ENCODE results near the gene ATXN7L1.
A peak's percentile ranks its signal among the peaks of the same experiment; 100 is the strongest.

Gene ATXN7L1

GRCh38 chr7:105788356-105788755, 88.0 kb downstream of the ATXN7L1 start:
- Histone ChIP-seq H3K27me3 (replicated peaks) (no peaks in the 10 kb centered on the region), H3K36me3 (replicated peaks) (no peaks in the 10 kb centered on the region), H3K27ac (no peak overlapping the region), H3K4me3 (ENCODE audit: low read depth, low read length) (no peak overlapping the region)
- in situ Hi-C loops (cut with HindIII; ENCODE audit: low pct_ligation_motif_present, low sequenced_read_pairs) = no loop called here
- no peak for TF ChIP-seq CTCF (IDR thresholded peaks at IDR 0.05; ENCODE audit: low read depth, low read length, missing control alignments)
- no peak for DNase-seq

GRCh38 chr7:105787793-105788192, 88.6 kb downstream of the ATXN7L1 start:
- no peak for TF ChIP-seq CTCF (IDR thresholded peaks at IDR 0.05; ENCODE audit: low read depth, low read length, missing control alignments)
- DNase-seq = no peak
- Histone ChIP-seq H3K27me3 (replicated peaks) (no peaks in the 10 kb centered on the region), H3K27ac (no peak overlapping the region), H3K4me3 (ENCODE audit: low read depth, low read length) (no peak overlapping the region), H3K36me3 (replicated peaks) (no peaks in the 10 kb centered on the region)
- in situ Hi-C loops (cut with HindIII; ENCODE audit: low pct_ligation_motif_present, low sequenced_read_pairs) = no loop called here

- Histone ChIP-seq H3K36me3 (replicated peaks) (no peaks in the 10 kb centered on the region), H3K27ac (no peak overlapping the region), H3K27me3 (replicated peaks) (no peaks in the 10 kb centered on the region), H3K4me3 (ENCODE audit: low read depth, low read length) (no peak overlapping the region)
- in situ Hi-C loops (cut with HindIII; ENCODE audit: low pct_ligation_motif_present, low sequenced_read_pairs) = no loop called here
- no peak for DNase-seq
- no peak for TF ChIP-seq CTCF (IDR thresholded peaks at IDR 0.05; ENCODE audit: low read depth, low read length, missing control alignments)
Measured at GRCh38 chr7:105786520-105787470, 89.6 kb downstream of the ATXN7L1 start.

- Histone ChIP-seq H3K27ac (peak overlapping the region; percentile 63), H3K27me3 (replicated peaks) (no peaks in the 10 kb centered on the region), H3K36me3 (replicated peaks) (no peaks in the 10 kb centered on the region), H3K4me3 (ENCODE audit: low read depth, low read length) (no peak overlapping the region)
- TF ChIP-seq CTCF (IDR thresholded peaks at IDR 0.05; ENCODE audit: low read depth, low read length, missing control alignments) = no peak
- in situ Hi-C loops (cut with HindIII; ENCODE audit: low pct_ligation_motif_present, low sequenced_read_pairs) = no loop called here
- DNase-seq = peak; percentile 92
Measured at GRCh38 chr7:105782391-105783042, 93.9 kb downstream of the ATXN7L1 start.

GRCh38 chr7:105779856-105780780, 96.3 kb downstream of the ATXN7L1 start:
- no peaks in the 10 kb centered on the region for H3K36me3 ChIP-seq (replicated peaks)
- H3K27ac ChIP-seq = no peak overlapping the region
- DNase-seq = no peak
- no peak for TF ChIP-seq CTCF (IDR thresholded peaks at IDR 0.05; ENCODE audit: low read depth, low read length, missing control alignments)
- no peak overlapping the region for H3K4me3 ChIP-seq (ENCODE audit: low read depth, low read length)
- in situ Hi-C loops (cut with HindIII; ENCODE audit: low pct_ligation_motif_present, low sequenced_read_pairs) = no loop called here
- no peaks in the 10 kb centered on the region for H3K27me3 ChIP-seq (replicated peaks)
